Activated CD8-positive, alpha-beta memory T cell treated with anti-CD3 and anti-CD28 coated beads, Interleukin-2, amount 10 ng/mL, durations not matched to agents 7 days and 5 days (primary cell): ENCODE results near the gene NGDN. TPM values are rescaled to one million over a fixed set of nuclear protein-coding genes. Genes with fewer than 3 reads are reported as not detected.
A peak's percentile ranks its signal among the peaks of the same experiment; 100 is the strongest.
"Not testable (repeated sequence)": the region's sequence is repeated elsewhere in the genome, so short reads cannot be mapped to it uniquely, and the experiment has no call there.

ENCODE experiments used
- ATAC-seq: fragments of 150-1000 bp; cut with Tn5 transposase; one replicate; pipeline ENCODE4 v1.10.0; 2021; ENCODE audit warnings: moderate library complexity
- CTCF ChIA-PET: fragments of 350-600 bp; sonication (Branson Sonifier 250); formaldehyde crosslinking; loops from one replicate; lab custom pipeline; 2021; ENCODE audit warnings: antibody characterized with exemption; lab: Charles Lee
- DNase-seq: peaks from one replicate; pipeline ENCODE4 v3.0.0-alpha.2; 2020
- H3K27ac Mint-ChIP-seq: one replicate; pipeline ENCODE4 v1.8.0; 2021; ENCODE audit warnings: mild to moderate bottlenecking, mixed read lengths
- H3K27me3 Mint-ChIP-seq: one replicate; pipeline ENCODE4 v1.8.0; 2021; ENCODE audit warnings: mixed read lengths
- H3K36me3 Mint-ChIP-seq: one replicate; pipeline ENCODE4 v1.8.0; 2021; ENCODE audit warnings: mild to moderate bottlenecking, mixed read lengths
- H3K4me1 Mint-ChIP-seq: one replicate; pipeline ENCODE4 v1.8.0; 2021; ENCODE audit warnings: mixed read lengths
- H3K4me3 Mint-ChIP-seq: one replicate; pipeline ENCODE4 v1.8.0; 2021; ENCODE audit warnings: mild to moderate bottlenecking, moderate library complexity, mixed read lengths
- H3K9me3 Mint-ChIP-seq: one replicate; pipeline ENCODE4 v1.8.0; 2022; ENCODE audit warnings: low read depth, mixed read lengths
- total RNA-seq, 2 experiments: library from RNA; stranded (reverse); gene quantifications; one replicate each; pipeline ENCODE4 v1.2.3, GENCODE V29; 2021

NGDN gene, protein sequence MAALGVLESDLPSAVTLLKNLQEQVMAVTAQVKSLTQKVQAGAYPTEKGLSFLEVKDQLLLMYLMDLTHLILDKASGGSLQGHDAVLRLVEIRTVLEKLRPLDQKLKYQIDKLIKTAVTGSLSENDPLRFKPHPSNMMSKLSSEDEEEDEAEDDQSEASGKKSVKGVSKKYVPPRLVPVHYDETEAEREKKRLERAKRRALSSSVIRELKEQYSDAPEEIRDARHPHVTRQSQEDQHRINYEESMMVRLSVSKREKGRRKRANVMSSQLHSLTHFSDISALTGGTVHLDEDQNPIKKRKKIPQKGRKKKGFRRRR
- 10 to 100 TPM; 42.7 to 53.0 TPM for total RNA-seq

DNA sequence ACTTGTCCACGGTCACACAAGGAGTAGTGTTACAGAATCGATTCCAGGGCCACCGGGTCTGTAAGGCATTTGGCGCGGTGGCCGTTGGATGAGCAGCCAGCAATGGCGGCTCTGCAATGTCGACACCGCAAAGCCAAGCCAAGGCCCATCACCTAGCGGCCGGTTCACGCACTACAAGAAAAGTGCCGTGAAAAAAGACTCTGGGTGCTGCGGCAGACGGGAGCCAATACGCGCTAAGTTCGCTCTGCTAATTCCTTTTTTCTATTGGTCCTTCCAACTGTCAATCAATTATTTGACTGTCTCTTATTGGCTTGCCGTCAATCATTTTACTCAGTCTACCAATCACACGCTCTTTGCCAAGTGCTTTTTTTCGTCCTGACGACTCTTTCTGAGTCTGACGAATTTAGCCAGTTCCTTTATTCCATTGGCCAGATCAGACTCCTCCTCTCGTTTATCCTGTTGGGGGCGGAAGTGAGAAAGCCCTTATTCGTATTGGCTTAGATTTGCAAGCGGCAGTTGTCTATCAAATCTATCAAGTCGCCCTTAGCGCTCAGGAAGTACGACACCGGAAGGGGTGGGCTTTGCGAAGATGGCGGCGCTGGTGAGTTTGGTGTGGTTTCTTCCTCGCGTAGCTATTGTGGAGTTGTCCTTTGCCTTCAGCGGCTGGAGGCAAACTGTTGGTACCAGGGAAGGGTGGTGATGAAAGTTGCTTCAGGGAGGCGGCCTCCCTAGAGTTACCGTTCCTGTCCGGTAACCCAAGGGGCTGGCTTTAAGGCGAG, at the start of gene NGDN:
Gene NGDN, plus strand, starts transcription at position 577 of the 779 bp plus-strand sequence. Its CDS starts 13 bp downstream, at position 590.
- H3K36me3 Mint-ChIP-seq = peaks cover 11% of the 10 kb centered on the region

DNA sequence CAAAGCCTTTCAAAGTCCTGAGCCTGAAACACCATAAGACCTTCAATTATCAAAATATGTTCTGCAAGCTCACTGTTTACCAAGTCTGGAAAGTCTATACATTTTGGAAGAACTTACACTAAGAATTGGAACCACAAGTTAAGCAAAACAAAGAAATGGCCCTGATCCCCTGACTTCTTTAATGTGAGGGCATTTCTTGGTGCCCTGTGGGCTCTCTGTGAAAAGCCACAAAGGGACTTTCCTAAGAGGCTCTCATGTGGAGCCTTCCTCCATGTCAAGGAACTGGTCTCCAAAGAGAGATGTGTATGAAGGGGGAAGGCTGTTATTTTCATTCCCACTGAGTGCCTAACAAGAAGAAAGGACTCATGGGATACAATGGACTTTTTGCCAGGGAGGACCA, 47.9 kb upstream of the NGDN start:
- Mint-ChIP-seq H3K36me3 (no peaks in the 10 kb centered on the region), H3K27me3 (no peaks in the 10 kb centered on the region), H3K4me3 (no peak overlapping the region), H3K9me3 (no peaks in the 10 kb centered on the region), H3K27ac (peak overlapping the region; percentile 69), H3K4me1 (peaks cover 35% of the 10 kb centered on the region)
- DNase-seq = peak; percentile 70
- CTCF ChIA-PET = interaction anchor here (1.4 to 2.4 kb wide), 2 partner anchors 9 to 41 kb away, joined by 4 to 9 read pairs; no protein-coding TSS in a partner anchor
- peak; percentile 73 for ATAC-seq

More for the DNA sequence above, at the start of gene NGDN:
- Mint-ChIP-seq H3K4me1 (peaks cover 14% of the 10 kb centered on the region), H3K9me3 (no peaks in the 10 kb centered on the region), H3K4me3 (no peak within 1 kb of the TSS), H3K27ac (no peak within 1 kb of the TSS), H3K27me3 (no peaks in the 10 kb centered on the region)
- DNase-seq (peak; percentile 96), ATAC-seq (peak; percentile 96)
- CTCF ChIA-PET = interaction anchor here (1.0 to 3.9 kb wide), 4 partner anchors 9 to 123 kb away, joined by 3 to 19 read pairs (median 4); no protein-coding TSS in a partner anchor

DNA sequence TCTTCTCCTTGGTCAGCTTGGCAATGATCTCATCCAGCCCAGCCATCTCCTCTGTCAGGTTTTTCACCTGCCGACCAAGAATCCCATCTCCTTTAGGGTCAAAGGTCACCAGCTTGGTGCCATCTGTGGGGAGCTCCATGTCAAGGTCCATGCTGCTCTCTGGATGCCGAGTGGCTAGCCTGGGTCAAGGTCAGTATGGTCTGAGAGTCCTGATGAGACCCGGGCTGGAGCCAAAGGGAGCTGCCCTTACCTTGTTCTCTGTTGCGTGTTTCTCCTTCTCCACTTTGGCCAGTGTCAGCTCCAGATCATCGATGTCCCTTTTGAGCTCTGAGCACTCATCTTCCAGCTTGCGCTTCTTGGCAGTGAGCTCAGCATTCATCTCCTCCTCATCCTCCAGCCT, 45.8 kb upstream of the NGDN start:
- DNase-seq (no peak), ATAC-seq (no peak)
- Mint-ChIP-seq H3K27ac (no peak overlapping the region), H3K27me3 (no peaks in the 10 kb centered on the region), H3K36me3 (no peaks in the 10 kb centered on the region), H3K4me1 (peaks cover 36% of the 10 kb centered on the region), H3K9me3 (no peaks in the 10 kb centered on the region), H3K4me3 (no peak overlapping the region)
- CTCF ChIA-PET = interaction anchor here (0.8 to 2.2 kb wide), 4 partner anchors 44 to 303 kb away, joined by 3 to 5 read pairs (median 4); no protein-coding TSS in a partner anchor

DNA sequence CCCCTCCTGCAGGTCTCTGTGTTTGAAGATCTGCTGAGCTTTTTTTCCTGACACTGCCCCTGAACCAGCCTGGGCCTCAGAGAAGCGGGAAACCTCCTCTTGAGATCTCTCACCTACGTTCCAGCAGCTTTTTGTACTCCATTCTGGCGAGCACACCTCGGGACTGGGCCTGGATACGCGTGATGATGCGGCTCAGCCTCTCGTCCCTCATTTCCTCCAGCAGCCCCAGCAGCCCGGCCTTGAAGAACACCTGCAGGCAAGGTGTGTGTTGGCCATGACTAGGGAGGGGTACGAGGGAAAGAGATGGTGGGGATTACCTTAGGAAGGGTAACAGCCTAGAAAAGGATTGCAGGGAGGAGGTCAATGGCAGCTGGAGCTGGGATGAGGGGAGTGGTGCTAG, 44.3 kb upstream of the NGDN start:
- Mint-ChIP-seq H3K4me3 (no peak overlapping the region), H3K4me1 (peaks cover 37% of the 10 kb centered on the region), H3K27me3 (no peaks in the 10 kb centered on the region), H3K36me3 (no peaks in the 10 kb centered on the region), H3K27ac (no peak overlapping the region), H3K9me3 (no peaks in the 10 kb centered on the region)
- CTCF ChIA-PET = interaction anchor here (1.2 to 1.3 kb wide), 2 partner anchors 12 to 207 kb away, joined by 3 to 5 read pairs; no protein-coding TSS in a partner anchor
- ATAC-seq = no peak
- DNase-seq = no peak

DNA sequence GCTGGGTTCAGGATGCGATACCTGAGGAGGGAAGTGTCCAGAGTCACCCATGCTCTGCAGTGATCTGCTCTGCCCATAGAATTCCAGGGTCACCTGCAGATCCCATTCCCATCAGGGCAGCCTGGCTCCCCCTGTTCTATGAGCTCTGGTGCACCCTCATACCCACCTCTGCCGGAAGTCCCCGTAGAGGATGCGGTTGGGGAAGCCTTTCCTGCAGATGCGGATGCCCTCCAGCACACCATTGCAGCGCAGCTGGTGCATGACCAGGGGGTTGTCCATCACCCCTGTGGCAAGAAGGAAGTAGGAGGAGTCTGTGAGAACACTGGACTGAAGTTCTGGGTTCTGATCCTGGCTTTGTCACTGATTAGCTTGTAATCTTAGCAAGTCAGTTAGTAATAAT, 43.7 kb upstream of the NGDN start:
- DNase-seq = peak; percentile 46
- H3K4me3 Mint-ChIP-seq, CTCF ChIA-PET, H3K9me3 Mint-ChIP-seq, H3K27ac Mint-ChIP-seq, H3K27me3 Mint-ChIP-seq, ATAC-seq, H3K36me3 Mint-ChIP-seq: not testable (repeated sequence)
- H3K4me1 Mint-ChIP-seq = peaks cover 38% of the 10 kb centered on the region

DNA sequence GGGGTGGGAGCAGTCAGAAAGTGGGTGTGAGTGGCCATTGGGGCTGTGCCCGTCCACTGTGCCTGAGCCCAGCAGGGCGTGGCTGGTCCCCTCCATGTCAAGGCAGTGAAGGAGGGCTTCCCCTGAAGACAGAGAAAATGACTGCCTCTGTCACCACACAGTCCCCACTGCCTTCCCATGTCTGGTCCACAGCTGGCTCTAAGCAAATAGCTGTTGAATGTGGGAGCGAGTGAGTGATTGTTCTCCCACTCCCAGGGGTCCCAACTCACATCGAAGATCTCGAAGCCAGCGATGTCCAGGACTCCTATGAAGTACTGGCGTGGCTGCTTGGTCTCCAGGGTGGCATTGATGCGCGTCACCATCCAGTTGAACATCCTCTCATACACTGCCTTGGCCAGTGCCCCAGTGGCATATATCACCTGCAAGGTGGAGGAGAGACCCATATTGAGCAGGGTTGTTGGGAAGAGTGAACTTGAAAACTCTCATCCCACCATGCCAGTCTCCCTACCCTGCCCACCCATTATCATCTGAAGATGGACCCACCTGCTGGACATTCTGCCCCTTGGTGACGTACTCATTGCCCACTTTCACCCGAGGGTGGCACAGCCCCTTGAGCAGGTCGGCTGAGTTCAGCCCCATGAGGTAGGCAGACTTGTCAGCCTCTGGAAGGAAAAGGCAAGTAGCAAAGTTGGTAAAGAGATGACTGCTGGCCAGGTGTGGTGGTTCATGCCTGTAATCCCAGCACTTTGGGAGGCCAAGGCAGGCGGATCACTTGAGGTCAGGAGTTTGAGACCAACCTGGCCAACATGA, 40.6 kb upstream of the NGDN start:
- no peaks in the 10 kb centered on the region for H3K27me3 Mint-ChIP-seq
- ATAC-seq (no peak), DNase-seq (no peak)
- peaks cover 25% of the 10 kb centered on the region for H3K4me1 Mint-ChIP-seq
- CTCF ChIA-PET = interaction anchor here (1.5 kb wide), 1 partner anchor 126 kb away, joined by 3 read pairs; no protein-coding TSS in a partner anchor
- no peak overlapping the region for H3K4me3 Mint-ChIP-seq
- H3K9me3 Mint-ChIP-seq = no peaks in the 10 kb centered on the region
- no peak overlapping the region for H3K27ac Mint-ChIP-seq
- no peaks in the 10 kb centered on the region for H3K36me3 Mint-ChIP-seq

DNA sequence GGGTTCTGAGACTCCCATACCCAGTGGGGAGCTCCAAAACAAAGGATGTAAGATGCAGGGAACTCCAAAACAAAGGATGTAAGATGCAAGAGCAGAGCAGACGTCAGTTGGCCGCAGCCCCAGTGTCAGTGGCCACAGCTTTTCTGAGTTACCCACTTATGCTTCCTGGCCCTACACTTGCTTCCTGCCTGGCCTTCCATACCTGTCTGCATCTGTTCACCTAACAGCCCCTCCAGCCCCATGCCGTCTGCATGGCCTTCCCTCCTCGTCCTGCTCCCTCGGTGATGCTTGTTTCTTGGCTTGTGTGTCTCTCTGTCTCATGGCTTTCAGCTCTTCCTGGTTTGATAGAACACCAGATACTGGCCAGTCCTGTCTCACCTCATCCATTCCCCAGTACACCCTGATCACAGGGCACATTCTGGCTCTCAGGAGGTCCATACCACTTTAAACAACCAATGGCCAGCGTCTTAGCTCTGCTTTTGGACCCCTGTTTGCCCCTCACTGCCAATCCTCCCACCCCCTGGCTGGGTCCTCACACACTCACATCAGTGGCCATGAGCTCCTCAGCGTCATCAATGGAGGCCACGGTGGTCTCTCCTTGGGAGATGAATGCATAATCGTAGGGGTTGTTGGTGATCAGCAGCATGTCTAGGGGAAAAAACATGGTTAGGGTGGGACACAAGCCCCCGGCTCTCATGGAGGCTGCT, 39.3 kb upstream of the NGDN start:
- DNase-seq (no peak), ATAC-seq (no peak)
- Mint-ChIP-seq H3K4me1 (peaks cover 22% of the 10 kb centered on the region), H3K27me3 (no peaks in the 10 kb centered on the region), H3K36me3 (no peaks in the 10 kb centered on the region), H3K4me3 (no peak overlapping the region), H3K9me3 (no peaks in the 10 kb centered on the region), H3K27ac (peak overlapping the region; percentile 13)
- CTCF ChIA-PET = interaction anchor here (0.9 to 1.5 kb wide), 3 partner anchors 9 to 125 kb away, joined by 3 to 4 read pairs (median 3); no protein-coding TSS in a partner anchor

DNA sequence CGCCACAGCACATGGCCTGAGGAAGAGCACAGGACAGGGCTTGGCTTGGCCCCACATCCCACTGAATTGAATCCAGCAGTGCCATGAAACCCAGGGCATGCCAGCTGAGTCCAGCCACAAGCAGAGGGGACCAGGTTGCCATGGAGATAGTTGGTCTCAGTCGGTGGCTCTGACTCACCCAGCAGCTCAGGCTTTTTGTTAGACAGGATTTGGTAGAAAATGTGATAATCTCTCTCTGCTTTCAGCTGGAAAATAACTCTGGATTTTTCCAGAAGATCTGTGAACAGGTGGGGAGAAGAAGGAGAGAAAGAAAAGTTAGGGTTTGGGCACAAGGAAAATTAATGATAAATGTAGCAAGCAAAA, 38.8 kb upstream of the NGDN start:
- H3K4me3 Mint-ChIP-seq = no peak overlapping the region
- ATAC-seq = peak; percentile 49
- H3K27me3 Mint-ChIP-seq = no peaks in the 10 kb centered on the region
- peaks cover 16% of the 10 kb centered on the region for H3K4me1 Mint-ChIP-seq
- H3K36me3 Mint-ChIP-seq = no peaks in the 10 kb centered on the region
- DNase-seq = no peak
- H3K9me3 Mint-ChIP-seq = no peaks in the 10 kb centered on the region
- CTCF ChIA-PET = interaction anchor here (0.9 to 1.5 kb wide), 3 partner anchors 9 to 125 kb away, joined by 3 to 4 read pairs (median 3); no protein-coding TSS in a partner anchor
- H3K27ac Mint-ChIP-seq = no peak overlapping the region

DNA sequence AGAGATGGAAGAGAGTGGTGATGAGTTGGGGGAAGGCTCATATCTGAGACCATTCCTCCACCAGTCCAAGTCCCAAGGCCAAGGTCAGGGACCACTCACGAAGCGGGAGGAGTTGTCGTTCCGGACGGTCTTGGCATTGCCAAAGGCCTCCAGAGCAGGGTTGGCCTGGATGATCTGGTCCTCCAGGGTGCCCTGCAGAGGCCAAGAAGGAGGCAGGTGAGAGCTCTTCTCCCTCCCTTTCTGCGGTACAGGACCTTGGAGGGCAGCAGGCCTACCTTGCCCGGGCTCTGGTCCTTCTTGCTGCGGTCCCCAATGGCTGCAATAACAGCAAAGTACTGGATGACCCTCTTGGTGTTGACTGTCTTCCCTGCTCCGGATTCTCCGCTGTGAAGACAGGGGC, 38.0 kb upstream of the NGDN start:
- Mint-ChIP-seq H3K27me3 (no peaks in the 10 kb centered on the region), H3K4me1 (peaks cover 13% of the 10 kb centered on the region), H3K27ac (no peak overlapping the region), H3K4me3 (no peak overlapping the region), H3K36me3 (no peaks in the 10 kb centered on the region), H3K9me3 (no peaks in the 10 kb centered on the region)
- DNase-seq = no peak
- no peak for ATAC-seq
- CTCF ChIA-PET = no interaction called here

DNA sequence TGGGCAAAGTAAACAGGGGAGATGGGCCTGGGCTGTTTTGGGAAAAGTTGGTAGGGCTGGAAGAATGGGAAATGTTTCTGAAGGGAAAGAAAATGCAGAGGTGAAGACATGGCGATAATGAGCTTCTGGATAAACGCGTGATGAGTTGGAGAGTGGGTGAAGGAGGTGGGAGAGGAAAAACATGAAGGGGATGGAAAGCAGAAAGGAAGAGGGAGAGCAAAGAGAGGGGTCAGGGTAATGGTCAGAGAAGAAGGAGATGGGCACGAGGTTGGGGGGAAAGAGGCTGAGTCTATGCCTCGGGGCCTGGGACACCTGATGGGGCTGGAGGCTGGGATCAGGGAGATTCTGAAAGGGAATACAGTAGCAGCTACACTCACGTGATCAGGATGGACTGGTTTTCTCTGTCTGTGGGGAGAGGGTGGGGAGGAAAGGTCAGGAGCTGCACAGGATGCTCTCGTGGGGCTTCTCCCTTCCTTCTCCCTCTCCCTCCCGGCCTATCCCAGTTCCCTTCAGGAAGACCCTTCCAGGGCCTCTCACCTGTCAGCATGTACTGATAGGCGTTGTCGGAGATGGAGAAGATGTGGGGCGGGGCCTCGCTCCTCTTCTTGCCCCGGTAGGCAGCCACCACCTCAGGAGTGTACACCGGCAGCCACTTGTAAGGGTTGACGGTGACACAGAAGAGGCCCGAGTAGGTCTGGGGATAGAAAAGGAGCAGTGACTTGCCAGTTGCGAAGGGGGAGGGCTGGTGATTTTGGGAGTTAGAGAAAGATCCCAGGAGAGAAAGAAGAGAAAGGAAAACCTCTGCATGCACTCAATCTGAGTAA, 37.2 kb upstream of the NGDN start:
- peaks cover 11% of the 10 kb centered on the region for H3K4me1 Mint-ChIP-seq
- CTCF ChIA-PET = no interaction called here
- DNase-seq (no peak), ATAC-seq (no peak)
- H3K36me3 Mint-ChIP-seq = no peaks in the 10 kb centered on the region
- H3K9me3 Mint-ChIP-seq = no peaks in the 10 kb centered on the region
- H3K27me3 Mint-ChIP-seq = no peaks in the 10 kb centered on the region
- no peak overlapping the region for H3K4me3 Mint-ChIP-seq
- H3K27ac Mint-ChIP-seq = no peak overlapping the region

DNA sequence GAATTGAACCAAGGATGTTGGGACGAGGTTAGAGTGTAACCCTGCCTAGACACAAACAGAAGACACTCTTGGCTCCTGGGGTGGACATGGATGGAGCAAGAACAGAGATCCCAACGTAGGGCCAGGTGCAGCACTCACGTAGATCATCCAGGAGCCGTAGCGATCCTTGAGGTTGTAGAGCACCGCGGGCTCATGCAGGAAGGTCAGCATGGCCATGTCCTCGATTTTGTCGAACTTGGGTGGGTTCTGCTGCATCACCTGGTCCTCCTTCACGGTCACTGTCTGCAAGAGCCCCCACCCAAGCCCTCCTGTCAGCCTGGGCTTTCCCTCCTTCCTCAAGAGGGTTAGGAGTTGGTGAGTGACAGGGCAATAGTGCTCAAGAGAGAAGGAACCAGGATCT, 36.6 kb upstream of the NGDN start:
- DNase-seq (no peak), ATAC-seq (no peak)
- peaks cover 11% of the 10 kb centered on the region for H3K4me1 Mint-ChIP-seq
- H3K27ac Mint-ChIP-seq = no peak overlapping the region
- H3K4me3 Mint-ChIP-seq = no peak overlapping the region
- H3K36me3 Mint-ChIP-seq = no peaks in the 10 kb centered on the region
- CTCF ChIA-PET = no interaction called here
- no peaks in the 10 kb centered on the region for H3K9me3 Mint-ChIP-seq
- H3K27me3 Mint-ChIP-seq = no peaks in the 10 kb centered on the region

DNA sequence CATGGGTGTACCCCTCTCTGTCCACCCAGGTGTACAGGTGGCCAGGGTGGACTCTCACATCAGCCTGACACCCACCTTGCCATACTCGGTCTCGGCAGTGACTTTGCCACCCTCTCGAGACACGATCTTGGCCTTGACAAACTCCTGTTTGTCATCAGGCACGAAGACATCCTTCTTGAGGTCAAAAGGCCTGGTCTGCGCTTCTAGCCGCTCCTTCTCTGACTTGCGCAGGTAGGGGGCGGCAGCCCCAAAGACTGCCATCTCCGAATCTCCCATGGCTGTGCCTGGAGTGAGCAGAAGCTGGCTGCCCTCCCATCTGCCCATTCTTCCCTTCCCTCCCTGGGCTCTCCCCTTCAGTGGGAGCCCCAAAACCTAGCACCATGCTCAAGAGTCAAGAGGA, 36.0 kb upstream of the NGDN start:
- no peaks in the 10 kb centered on the region for H3K9me3 Mint-ChIP-seq
- H3K36me3 Mint-ChIP-seq = no peaks in the 10 kb centered on the region
- no peak overlapping the region for H3K4me3 Mint-ChIP-seq
- no peak for ATAC-seq
- H3K27me3 Mint-ChIP-seq = no peaks in the 10 kb centered on the region
- CTCF ChIA-PET = no interaction called here
- peaks cover 11% of the 10 kb centered on the region for H3K4me1 Mint-ChIP-seq
- no peak for DNase-seq
- H3K27ac Mint-ChIP-seq = no peak overlapping the region
